ENCODE data around the gene RAP1GAP. TPM values are rescaled to one million over a fixed set of nuclear protein-coding genes. Genes with fewer than 3 reads are reported as not detected.
A peak's percentile ranks its signal among the peaks of the same experiment; 100 is the strongest.

Gene RAP1GAP
- total and polyA plus RNA-seq, 9 of the 15 experiments (the other 6 are each of a cell fraction or from before 2014, with no cell fraction given): 0.29 to 30.2 (median 19.2) TPM

DNA sequence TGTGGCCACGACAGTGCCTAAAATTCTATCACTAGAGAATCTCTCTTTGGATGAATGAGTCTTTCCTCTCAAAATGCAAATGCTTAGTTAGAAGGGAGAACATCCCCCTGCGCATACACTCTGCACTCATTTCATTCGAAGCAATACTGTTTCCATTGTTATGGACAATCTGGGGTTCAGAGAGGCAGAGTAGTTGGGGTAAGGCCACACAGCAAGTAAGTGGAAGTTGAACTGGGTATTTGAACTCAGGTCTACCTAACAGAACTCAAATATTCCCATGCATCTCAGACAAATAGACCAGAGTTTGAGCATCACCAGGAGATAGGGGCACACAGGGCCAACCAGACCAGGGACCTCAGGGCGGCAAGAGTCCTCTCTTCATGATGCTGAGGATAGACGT is 25.5 kb downstream of the RAP1GAP start (continued):
- TF ChIP-seq, protein P1, sequence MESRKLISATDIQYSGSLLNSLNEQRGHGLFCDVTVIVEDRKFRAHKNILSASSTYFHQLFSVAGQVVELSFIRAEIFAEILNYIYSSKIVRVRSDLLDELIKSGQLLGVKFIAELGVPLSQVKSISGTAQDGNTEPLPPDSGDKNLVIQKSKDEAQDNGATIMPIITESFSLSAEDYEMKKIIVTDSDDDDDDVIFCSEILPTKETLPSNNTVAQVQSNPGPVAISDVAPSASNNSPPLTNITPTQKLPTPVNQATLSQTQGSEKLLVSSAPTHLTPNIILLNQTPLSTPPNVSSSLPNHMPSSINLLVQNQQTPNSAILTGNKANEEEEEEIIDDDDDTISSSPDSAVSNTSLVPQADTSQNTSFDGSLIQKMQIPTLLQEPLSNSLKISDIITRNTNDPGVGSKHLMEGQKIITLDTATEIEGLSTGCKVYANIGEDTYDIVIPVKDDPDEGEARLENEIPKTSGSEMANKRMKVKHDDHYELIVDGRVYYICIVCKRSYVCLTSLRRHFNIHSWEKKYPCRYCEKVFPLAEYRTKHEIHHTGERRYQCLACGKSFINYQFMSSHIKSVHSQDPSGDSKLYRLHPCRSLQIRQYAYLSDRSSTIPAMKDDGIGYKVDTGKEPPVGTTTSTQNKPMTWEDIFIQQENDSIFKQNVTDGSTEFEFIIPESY (CRISPR knock-in tag; IDR thresholded peaks at IDR 0.05): no peak
- TF ChIP-seq ZNF12 (CRISPR knock-in tag; IDR thresholded peaks at IDR 0.05) (no peak), ZFX (CRISPR knock-in tag; IDR thresholded peaks at IDR 0.05) (no peak), BCOR (IDR thresholded peaks at IDR 0.05) (peak; percentile 80), TCF7L2 (IDR thresholded peaks at IDR 0.05; ENCODE audit: low read depth, low read length) (no peak), HDAC3 (IDR thresholded peaks at IDR 0.05; ENCODE audit: borderline replicate concordance, partially characterized antibody) (no peak), POLR2AphosphoS5 (IDR thresholded peaks at IDR 0.05; ENCODE audit: control insufficient read depth, insufficient read depth, low read depth, low read length) (no peak), LARP7 (IDR thresholded peaks at IDR 0.05) (no peak), CHCHD3 (CRISPR knock-in tag; IDR thresholded peaks at IDR 0.05) (no peak), ZNF444 (CRISPR knock-in tag; IDR thresholded peaks at IDR 0.05) (no peak), RBM25 (IDR thresholded peaks at IDR 0.05; ENCODE audit: low read depth, low read length, severe bottlenecking) (peak; percentile 87), MAFG (tag; conservative IDR thresholded peaks at IDR 0.05) (no peak), RCOR1 (IDR thresholded peaks at IDR 0.05; ENCODE audit: borderline replicate concordance in 1 of 2, low read depth in 2 of 2, low read length in 2 of 2) (no peak)
- TF ChIP-seq, protein P2, sequence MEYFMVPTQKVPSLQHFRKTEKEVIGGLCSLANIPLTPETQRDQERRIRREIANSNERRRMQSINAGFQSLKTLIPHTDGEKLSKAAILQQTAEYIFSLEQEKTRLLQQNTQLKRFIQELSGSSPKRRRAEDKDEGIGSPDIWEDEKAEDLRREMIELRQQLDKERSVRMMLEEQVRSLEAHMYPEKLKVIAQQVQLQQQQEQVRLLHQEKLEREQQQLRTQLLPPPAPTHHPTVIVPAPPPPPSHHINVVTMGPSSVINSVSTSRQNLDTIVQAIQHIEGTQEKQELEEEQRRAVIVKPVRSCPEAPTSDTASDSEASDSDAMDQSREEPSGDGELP (CRISPR knock-in tag; IDR thresholded peaks at IDR 0.05; ENCODE audit: borderline replicate concordance): no peak

All from K562 (cell line).